Panc1 (cell line): Measurements from ENCODE around the gene NOTCH2. TPM values are rescaled to one million over a fixed set of nuclear protein-coding genes. Genes with fewer than 3 reads are reported as not detected.

ENCODE experiments used
- ATAC-seq: fragments of 200-7000 bp; cut with Tn5 transposase; 2 replicates; pipeline ENCODE4 v1.9.1; 2020; ENCODE audit warnings: mild to moderate bottlenecking, moderate library complexity
- BruUV-seq: library from RNA; stranded (reverse); fragments of 400-500 nt; replicated peaks from 2 replicates; lab custom pipeline; 2021; lab: Mats Ljungman, UMichigan
- CTCF ChIA-PET: fragments of 300-600 bp; sonication (Branson Sonifier 250); formaldehyde crosslinking; loops from one replicate; lab custom pipeline; 2022; ENCODE audit warnings: antibody characterized with exemption; lab: Charles Lee
- POLR2A ChIA-PET: fragments of 300-600 bp; sonication (Branson Sonifier 250); formaldehyde crosslinking; loops from one replicate; lab custom pipeline; 2022; ENCODE audit warnings: antibody characterized with exemption; lab: Charles Lee
- DNase-seq: peaks from one replicate; pipeline ENCODE4 v3.0.0-alpha.2; 2010; ENCODE audit warnings: low read depth, low spot score
- H3K27ac ChIP-seq: 2 replicates; pipeline ENCODE4 v1.5.1; 2011; ENCODE audit warnings: mild to moderate bottlenecking, low read length, inconsistent platforms
- H3K27me3 ChIP-seq: fragments of 200-500 bp; sonication (Bioruptor generic); 2 replicates; pipeline ENCODE4 v1.6.0; 2014; ENCODE audit warnings: low read length, inconsistent platforms; ENCODE audit not compliant: control insufficient read depth, insufficient read depth
- H3K36me3 ChIP-seq: fragments of 200-500 bp; sonication (Bioruptor generic); 2 replicates; pipeline ENCODE4 v1.5.1; 2014; ENCODE audit warnings: inconsistent platforms, mild to moderate bottlenecking, low read length, moderate library complexity; ENCODE audit not compliant: control insufficient read depth, insufficient read depth
- H3K4me1 ChIP-seq: 2 replicates; pipeline ENCODE4 v1.5.1; 2011; ENCODE audit warnings: inconsistent platforms, mild to moderate bottlenecking, low read length, moderate library complexity; ENCODE audit not compliant: control insufficient read depth, insufficient read depth
- H3K4me3 ChIP-seq, 2 experiments: 2 replicates each; pipeline ENCODE4 v1.5.1; 2011 to 2012; ENCODE audit warnings: low read depth in 2 of 2, low read length in 2 of 2, mild to moderate bottlenecking in 2 of 2, inconsistent platforms in 1 of 2, moderate library complexity in 1 of 2
- H3K9me3 ChIP-seq: fragments of 200-500 bp; sonication (Bioruptor generic); 2 replicates; pipeline ENCODE4 v1.5.1; 2014; ENCODE audit warnings: low read depth, mild to moderate bottlenecking, inconsistent platforms, low read length, moderate library complexity; ENCODE audit not compliant: control insufficient read depth, insufficient read depth
- CTCF ChIP-seq: fragments of 450-650 bp; IDR thresholded peaks from 2 replicates; pipeline ENCODE4 v1.5.1; 2017; ENCODE audit warnings: mild to moderate bottlenecking
- POLR2AphosphoS5 ChIP-seq: IDR thresholded peaks from 2 replicates; pipeline ENCODE4 v1.6.1; 2012; ENCODE audit warnings: mild to moderate bottlenecking, low read depth, low read length, moderate library complexity
- REST ChIP-seq, 2 experiments: IDR thresholded peaks; 2 replicates each; pipeline ENCODE4 v1.6.1; 2011 to 2012; ENCODE audit warnings: low read depth in 2 of 2, control low read depth in 1 of 2, low read length in 1 of 2, mild to moderate bottlenecking in 1 of 2, moderate library complexity in 1 of 2; ENCODE audit not compliant: insufficient read depth in 1 of 2
- SIN3A ChIP-seq: IDR thresholded peaks from 2 replicates; pipeline ENCODE4 v1.6.1; 2012; ENCODE audit warnings: low read depth, mild to moderate bottlenecking, low read length, moderate library complexity, borderline replicate concordance; ENCODE audit not compliant: insufficient read depth
- TCF7L2 ChIP-seq: IDR thresholded peaks from 2 replicates; pipeline ENCODE4 v1.6.1; 2011; ENCODE audit warnings: mild to moderate bottlenecking, low read depth, low read length, inconsistent platforms
- in situ Hi-C: cut with HindIII; loops from 2 replicates; pipeline ENCODE4 v1.10.0; 2016; ENCODE audit warnings: low sequenced_read_pairs, low pct_unique_long_range_greater_than_20kb
- intact Hi-C: fragments of 100-400 bp; cut with micrococcal nuclease; formaldehyde crosslinking; loops from one replicate; pipeline ENCODE4 v1.10.0; 2022; ENCODE audit not compliant: unreplicated experiment
- total RNA-seq: library from RNA; stranded (reverse); gene quantifications from one replicate; pipeline ENCODE4 v1.2.1, GENCODE V29; 2021; ENCODE audit not compliant: unreplicated experiment

NOTCH2 gene
- total RNA-seq, 1 experiment from 2014 or later = 191 TPM

- in situ Hi-C loops = no loop called here
- BruUV-seq = no TSS peak
- H3K4me1 ChIP-seq = no peaks in the 10 kb centered on the region
- intact Hi-C loops = no loop called here
- no peak overlapping the region for H3K27ac ChIP-seq
- H3K9me3 ChIP-seq = no peaks in the 10 kb centered on the region
- POLR2A ChIA-PET = interaction anchor here (0.5 kb wide), 1 partner anchor 57 kb away, joined by 3 read pairs; no protein-coding TSS in a partner anchor
- H3K27me3 ChIP-seq = peaks cover 34% of the 10 kb centered on the region
- no peaks in the 10 kb centered on the region for H3K36me3 ChIP-seq
- TF ChIP-seq TCF7L2 (no peak), POLR2AphosphoS5 (no peak), CTCF (no peak), REST (IDR thresholded peaks at IDR 0.05; ENCODE audit: insufficient read depth in 1 of 2, low read depth in 2 of 2, low read length in 1 of 2) (no peak), SIN3A (no peak)
- CTCF ChIA-PET = no interaction called here
- ATAC-seq = no peak
- DNase-seq = no peak
- no peak overlapping the region for H3K4me3 ChIP-seq
Observed at GRCh38 chr1:119888476-119888875, 181.0 kb downstream of the NOTCH2 start.

- in situ Hi-C loops (no loop called here), intact Hi-C loops (no loop called here)
- no peak for TF ChIP-seq REST (IDR thresholded peaks at IDR 0.05; ENCODE audit: insufficient read depth in 1 of 2, low read depth in 2 of 2, low read length in 1 of 2)
- no peak for TF ChIP-seq CTCF
- no peak for TF ChIP-seq SIN3A
- no peak for TF ChIP-seq POLR2AphosphoS5
- no peak for TF ChIP-seq TCF7L2
- ChIA-PET POLR2A (no interaction called here), CTCF (no interaction called here)
- no TSS peak for BruUV-seq
- ATAC-seq = no peak
- no peak for DNase-seq
- no peaks in the 10 kb centered on the region for H3K9me3 ChIP-seq
- H3K4me3 ChIP-seq = no peak overlapping the region
- H3K27ac ChIP-seq = no peak overlapping the region
- no peaks in the 10 kb centered on the region for H3K36me3 ChIP-seq
- H3K27me3 ChIP-seq = peaks cover 41% of the 10 kb centered on the region
- no peaks in the 10 kb centered on the region for H3K4me1 ChIP-seq
Observed at GRCh38 chr1:119887427-119887826, 182.0 kb downstream of the NOTCH2 start.
